Measurements from ENCODE around the gene HLCS. TPM values are rescaled to one million over a fixed set of nuclear protein-coding genes. Genes with fewer than 3 reads are reported as not detected.

Gene HLCS
- polyA plus RNA-seq, 1 of the 3 experiments (the other 2 are of a cell fraction) = 13.0 TPM

GRCh38 chr21:36763305-36763704, 203.2 kb downstream of the HLCS start:
- no peak for DNase-seq
- H3F3A ChIP-seq (replicated peaks; ENCODE audit: insufficient read depth) = no peaks in the 10 kb centered on the region
- H3K9me2 ChIP-seq = no peaks in the 10 kb centered on the region
- H3K79me2 ChIP-seq (ENCODE audit: insufficient read depth) = no peaks in the 10 kb centered on the region
- ChIA-PET CTCF (interaction anchor here (4.6 kb wide), 1 partner anchor 15 kb away, joined by 22 read pairs; no protein-coding TSS in a partner anchor), POLR2A (no interaction called here)
- H3K27me3 ChIP-seq (ENCODE audit: insufficient read depth) = no peaks in the 10 kb centered on the region
- H3K27ac ChIP-seq (ENCODE audit: low read depth in 2 of 2, low read length in 1 of 2) = no peak overlapping the region
- H3K36me3 ChIP-seq (replicated peaks in 1 of 2; ENCODE audit: control insufficient read depth in 1 of 2, insufficient read depth in 2 of 2, low read length in 1 of 2) = peaks cover 0 to 4% of the 10 kb centered on the region in 2 experiments
- H3K9me3 ChIP-seq = no peaks in the 10 kb centered on the region
- no peak overlapping the region for H2AFZ ChIP-seq (ENCODE audit: low read depth)
- TF ChIP-seq RCOR1 (IDR thresholded peaks at IDR 0.05; ENCODE audit: low read length) (no peak), GATA2 (CRISPR knock-in tag; IDR thresholded peaks at IDR 0.05) (no peak), MAX (IDR thresholded peaks at IDR 0.05; ENCODE audit: low read depth) (no peak), EZH2phosphoT487 (IDR thresholded peaks at IDR 0.05; ENCODE audit: borderline replicate concordance, low read depth) (no peak), ZBTB33 (IDR thresholded peaks at IDR 0.05; ENCODE audit: borderline replicate concordance, low read depth) (no peak), PBX3 (IDR thresholded peaks at IDR 0.05) (no peak), CTCF (IDR thresholded peaks at IDR 0.05) (no peak), TAF1 (IDR thresholded peaks at IDR 0.05; ENCODE audit: borderline replicate concordance, low read depth, low read length) (no peak), SMC3 (IDR thresholded peaks at IDR 0.05; ENCODE audit: low read depth, low read length) (no peak), GABPA (IDR thresholded peaks at IDR 0.05; ENCODE audit: low read depth) (no peak), IRF3 (IDR thresholded peaks at IDR 0.05; ENCODE audit: low read depth, low read length) (no peak), ELF1 (IDR thresholded peaks at IDR 0.05) (no peak), USF2 (IDR thresholded peaks at IDR 0.05; ENCODE audit: borderline replicate concordance, low read depth, low read length) (no peak), POLR2AphosphoS5 (IDR thresholded peaks at IDR 0.05; ENCODE audit: low read depth, low read length) (no peak), CHD2 (IDR thresholded peaks at IDR 0.05; ENCODE audit: low read length, partially characterized antibody) (no peak), RAD21 (IDR thresholded peaks at IDR 0.05; ENCODE audit: low read length) (no peak), MXI1 (IDR thresholded peaks at IDR 0.05; ENCODE audit: low read depth, low read length) (no peak), MEF2A (IDR thresholded peaks at IDR 0.05; ENCODE audit: borderline replicate concordance, low read depth) (no peak), EP300 (IDR thresholded peaks at IDR 0.05; ENCODE audit: borderline replicate concordance in 1 of 2, low read depth in 1 of 2, low read length in 1 of 2) (no peak)
- no peaks in the 10 kb centered on the region for H4K20me1 ChIP-seq (ENCODE audit: insufficient read depth)
- H3K4me2 ChIP-seq = no peak overlapping the region
- WGBS (ENCODE audit: low lambda C conversion rate) = 91% methylated on average over 6 of the region's 6 CpGs
- no peak overlapping the region for H3K4me3 ChIP-seq (ENCODE audit: low read depth in 2 of 2, low read length in 1 of 2)
- no peaks in the 10 kb centered on the region for H3K4me1 ChIP-seq (ENCODE audit: control insufficient read depth in 1 of 2, insufficient read depth in 2 of 2, low read depth in 1 of 2, low read length in 1 of 2)
- H3K9ac ChIP-seq = no peak overlapping the region
